ENCODE results near the gene CCDC191. TPM values are rescaled to one million over a fixed set of nuclear protein-coding genes. Genes with fewer than 3 reads are reported as not detected.

CCDC191 gene
- total and polyA plus RNA-seq, 5 donors from 2014 or later = 0.87 to 6.5 (median 1.4) TPM

- no peak for ATAC-seq (ENCODE audit: low read depth in 2 of 2)
- Mint-ChIP-seq H3K4me3 (peak overlapping the region in 1 of 4 donors; percentile 46), H3K36me3 (peaks cover 6% of the 10 kb centered on the region)
These were observed 103.4 kb downstream of the CCDC191 start for GRCh38 chr3:113952921-113953320.

GRCh38 chr3:113948015-113948917 is 108.1 kb downstream of the CCDC191 start:
- peak overlapping the region; percentile 57 for H3K4me3 ChIP-seq (ENCODE audit: low read depth, low read length)
- H3K36me3 ChIP-seq (ENCODE audit: control insufficient read depth, insufficient read depth, low read length) = no peaks in the 10 kb centered on the region
- no peaks in the 10 kb centered on the region for H3K9me3 ChIP-seq (ENCODE audit: control insufficient read depth in 2 of 2, low read length in 2 of 2)
- peak; percentile 26 to 42 (median 28) for DNase-seq
- H3K27me3 ChIP-seq (ENCODE audit: control insufficient read depth, insufficient read depth, low read length) = peaks cover 14% of the 10 kb centered on the region
- Mint-ChIP-seq H3K9me3 (peaks cover 0 to 3% (median 0%) of the 10 kb centered on the region in 7 donors), H3K27me3 (peaks cover 26% of the 10 kb centered on the region), H3K36me3 (no peaks in the 10 kb centered on the region), H3K4me3 (peak overlapping the region; percentile 62 to 81 (median 77)), H3K27ac (peak overlapping the region in 1 of 3 donors; percentile 6), H3K4me1 (peaks cover 4 to 16% (median 8%) of the 10 kb centered on the region in 4 donors)
- no peak overlapping the region for H3K27ac ChIP-seq (ENCODE audit: insufficient read depth, low read length, poor library complexity, severe bottlenecking)
- H3K4me1 ChIP-seq (ENCODE audit: control insufficient read depth, insufficient read depth, low read length, poor library complexity, severe bottlenecking) = peaks cover 14% of the 10 kb centered on the region
- peak; percentile 21 to 25 for ATAC-seq (ENCODE audit: low read depth in 2 of 2)

More at GRCh38 chr3:113952921-113953320, 103.4 kb downstream of the CCDC191 start:
- no peak overlapping the region for H3K27ac ChIP-seq (ENCODE audit: insufficient read depth, low read length, poor library complexity, severe bottlenecking)
- Mint-ChIP-seq H3K9me3 (peaks cover 0 to 3% (median 0%) of the 10 kb centered on the region in 7 donors), H3K27ac (no peak overlapping the region), H3K27me3 (no peaks in the 10 kb centered on the region), H3K4me1 (peaks cover 5 to 22% (median 12%) of the 10 kb centered on the region in 4 donors)
- DNase-seq = no peak
- H3K9me3 ChIP-seq (ENCODE audit: control insufficient read depth in 2 of 2, low read length in 2 of 2) = no peaks in the 10 kb centered on the region
- H3K4me3 ChIP-seq (ENCODE audit: low read depth, low read length) = no peak overlapping the region
- no peaks in the 10 kb centered on the region for H3K27me3 ChIP-seq (ENCODE audit: control insufficient read depth, insufficient read depth, low read length)
- H3K4me1 ChIP-seq (ENCODE audit: control insufficient read depth, insufficient read depth, low read length, poor library complexity, severe bottlenecking) = peaks cover 8% of the 10 kb centered on the region
- no peaks in the 10 kb centered on the region for H3K36me3 ChIP-seq (ENCODE audit: control insufficient read depth, insufficient read depth, low read length)

DNA sequence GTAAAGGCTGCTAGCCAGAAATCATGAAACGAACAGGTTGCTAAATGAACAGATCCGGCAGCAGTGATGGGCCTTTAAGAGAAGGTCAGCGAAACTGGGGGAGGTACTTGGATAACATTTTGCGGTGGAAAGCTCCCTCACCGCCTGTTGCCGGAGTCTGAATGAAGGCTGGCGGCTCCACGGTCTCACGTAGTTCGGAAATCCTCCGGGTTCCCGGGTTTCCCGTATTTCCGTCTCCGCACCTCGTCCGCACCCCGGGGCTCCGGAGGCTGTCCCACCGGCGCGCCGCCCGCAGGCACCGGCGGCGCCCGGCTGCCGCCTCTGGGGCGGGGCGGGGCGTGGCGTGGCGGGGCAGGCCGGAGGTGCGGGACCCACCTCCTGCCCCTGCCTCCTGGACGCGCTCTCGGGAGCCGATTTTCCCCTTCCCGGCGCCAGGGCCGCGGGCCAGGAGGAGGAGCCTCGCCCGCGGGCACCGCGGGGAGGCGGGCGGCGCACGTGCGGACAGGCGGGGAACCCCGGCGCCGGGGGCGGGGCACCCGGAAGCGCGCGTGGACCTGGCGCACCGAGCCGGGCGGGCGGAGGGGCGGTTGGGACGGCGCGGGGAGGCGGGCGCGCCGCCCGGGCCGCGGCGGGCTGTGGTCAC is 108.8 kb downstream of the CCDC191 start, which contains the start of gene ZDHHC23:
ZDHHC23 (plus strand) TSS at position 642 of the 643 bp plus-strand sequence. CDS start 790 bp downstream, outside the sequence.
- no peaks in the 10 kb centered on the region for H3K36me3 Mint-ChIP-seq
- peak; percentile 80 for ATAC-seq (ENCODE audit: low read depth in 2 of 2)

GRCh38 chr3:113946831-113947230 is 109.5 kb downstream of the CCDC191 start:
- Histone ChIP-seq H3K27me3 (ENCODE audit: control insufficient read depth, insufficient read depth, low read length) (peaks cover 17% of the 10 kb centered on the region), H3K4me1 (ENCODE audit: control insufficient read depth, insufficient read depth, low read length, poor library complexity, severe bottlenecking) (peaks cover 14% of the 10 kb centered on the region), H3K27ac (ENCODE audit: insufficient read depth, low read length, poor library complexity, severe bottlenecking) (no peak overlapping the region), H3K9me3 (ENCODE audit: control insufficient read depth in 2 of 2, low read length in 2 of 2) (no peaks in the 10 kb centered on the region), H3K4me3 (ENCODE audit: low read depth, low read length) (peak overlapping the region; percentile 75), H3K36me3 (ENCODE audit: control insufficient read depth, insufficient read depth, low read length) (no peaks in the 10 kb centered on the region)
- no peak for DNase-seq
- Mint-ChIP-seq H3K4me1 (peaks cover 4 to 16% (median 8%) of the 10 kb centered on the region in 4 donors), H3K27me3 (peaks cover 36% of the 10 kb centered on the region), H3K36me3 (no peaks in the 10 kb centered on the region), H3K4me3 (peak overlapping the region; percentile 80 to 87 (median 84)), H3K27ac (peak overlapping the region in 2 of 3 donors; percentile 43 to 59), H3K9me3 (peaks cover 0 to 3% (median 0%) of the 10 kb centered on the region in 7 donors)
- ATAC-seq (ENCODE audit: low read depth in 2 of 2) = no peak

More for the DNA sequence above, 108.8 kb downstream of the CCDC191 start, which contains the start of gene ZDHHC23:
- DNase-seq = peak; percentile 62 to 73 (median 70)
- H3K4me1 Mint-ChIP-seq = peaks cover 4 to 16% (median 8%) of the 10 kb centered on the region in 4 donors
- peaks cover 31% of the 10 kb centered on the region for H3K27me3 Mint-ChIP-seq
- Histone ChIP-seq H3K4me1 (ENCODE audit: control insufficient read depth, insufficient read depth, low read length, poor library complexity, severe bottlenecking) (peaks cover 14% of the 10 kb centered on the region), H3K27ac (ENCODE audit: insufficient read depth, low read length, poor library complexity, severe bottlenecking) (peak within 1 kb of the TSS; percentile 20), H3K4me3 (ENCODE audit: low read depth, low read length) (peak within 1 kb of the TSS; percentile 75), H3K36me3 (ENCODE audit: control insufficient read depth, insufficient read depth, low read length) (no peaks in the 10 kb centered on the region), H3K9me3 (ENCODE audit: control insufficient read depth in 2 of 2, low read length in 2 of 2) (no peaks in the 10 kb centered on the region), H3K27me3 (ENCODE audit: control insufficient read depth, insufficient read depth, low read length) (peaks cover 17% of the 10 kb centered on the region)
- peak within 1 kb of the TSS; percentile 81 to 87 (median 84) for H3K4me3 Mint-ChIP-seq
- H3K27ac Mint-ChIP-seq = peak within 1 kb of the TSS in 2 of 3 donors; percentile 43 to 59
- H3K9me3 Mint-ChIP-seq = peaks cover 0 to 3% (median 0%) of the 10 kb centered on the region in 7 donors

DNA sequence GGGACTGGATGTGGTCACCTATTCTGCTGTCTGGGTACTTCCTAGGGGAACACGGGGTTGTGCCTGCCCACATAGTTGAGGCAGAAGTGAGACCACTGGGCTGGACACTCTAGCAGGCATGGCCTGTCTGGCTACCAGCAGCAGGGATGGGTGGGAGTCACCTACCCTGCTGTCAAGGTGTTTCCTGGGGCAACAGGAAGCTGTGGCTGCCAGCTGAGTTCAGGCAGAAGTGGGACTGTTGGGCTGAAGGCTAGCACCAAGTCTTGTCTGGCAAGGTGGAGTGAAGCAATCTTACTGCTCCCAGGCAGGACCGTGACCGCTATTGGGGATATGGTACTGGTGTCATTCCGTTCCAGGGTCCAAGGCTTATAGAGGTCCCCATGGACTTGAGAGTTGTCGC is 128.8 kb downstream of the CCDC191 start:
- Histone ChIP-seq H3K9me3 (ENCODE audit: control insufficient read depth in 2 of 2, low read length in 2 of 2) (peaks cover 5 to 18% of the 10 kb centered on the region in 2 experiments), H3K4me1 (ENCODE audit: control insufficient read depth, insufficient read depth, low read length, poor library complexity, severe bottlenecking) (no peaks in the 10 kb centered on the region), H3K4me3 (ENCODE audit: low read depth, low read length) (no peak overlapping the region), H3K27ac (ENCODE audit: insufficient read depth, low read length, poor library complexity, severe bottlenecking) (no peak overlapping the region), H3K27me3 (ENCODE audit: control insufficient read depth, insufficient read depth, low read length) (peaks cover 8% of the 10 kb centered on the region), H3K36me3 (ENCODE audit: control insufficient read depth, insufficient read depth, low read length) (no peaks in the 10 kb centered on the region)
- H3K36me3 Mint-ChIP-seq = peaks cover 7% of the 10 kb centered on the region
- no peak for ATAC-seq (ENCODE audit: low read depth in 2 of 2)
- H3K4me3 Mint-ChIP-seq = no peak overlapping the region
- H3K4me1 Mint-ChIP-seq = peaks cover 0 to 2% (median 0%) of the 10 kb centered on the region in 4 donors
- peaks cover 4 to 29% (median 15%) of the 10 kb centered on the region in 7 donors for H3K9me3 Mint-ChIP-seq
- no peak overlapping the region for H3K27ac Mint-ChIP-seq
- DNase-seq = peak in 1 of 3 donors; percentile 41
- H3K27me3 Mint-ChIP-seq = peaks cover 29% of the 10 kb centered on the region

GRCh38 chr3:113914646-113915045 is 141.7 kb downstream of the CCDC191 start:
- H3K4me1 ChIP-seq (ENCODE audit: control insufficient read depth, insufficient read depth, low read length, poor library complexity, severe bottlenecking) = no peaks in the 10 kb centered on the region
- Mint-ChIP-seq H3K4me1 (peaks cover 2 to 7% (median 6%) of the 10 kb centered on the region in 4 donors), H3K36me3 (no peaks in the 10 kb centered on the region), H3K27ac (no peak overlapping the region), H3K4me3 (peak overlapping the region in 1 of 4 donors; percentile 6), H3K9me3 (no peaks in the 10 kb centered on the region), H3K27me3 (no peaks in the 10 kb centered on the region)
- no peak for DNase-seq
- no peak for ATAC-seq (ENCODE audit: low read depth in 2 of 2)
- H3K27me3 ChIP-seq (ENCODE audit: control insufficient read depth, insufficient read depth, low read length) = no peaks in the 10 kb centered on the region
- H3K9me3 ChIP-seq (ENCODE audit: control insufficient read depth in 2 of 2, low read length in 2 of 2) = no peaks in the 10 kb centered on the region
- H3K27ac ChIP-seq (ENCODE audit: insufficient read depth, low read length, poor library complexity, severe bottlenecking) = no peak overlapping the region
- no peak overlapping the region for H3K4me3 ChIP-seq (ENCODE audit: low read depth, low read length)
- no peaks in the 10 kb centered on the region for H3K36me3 ChIP-seq (ENCODE audit: control insufficient read depth, insufficient read depth, low read length)
